ENCODE data around the gene RGS21.

Gene RGS21

DNA sequence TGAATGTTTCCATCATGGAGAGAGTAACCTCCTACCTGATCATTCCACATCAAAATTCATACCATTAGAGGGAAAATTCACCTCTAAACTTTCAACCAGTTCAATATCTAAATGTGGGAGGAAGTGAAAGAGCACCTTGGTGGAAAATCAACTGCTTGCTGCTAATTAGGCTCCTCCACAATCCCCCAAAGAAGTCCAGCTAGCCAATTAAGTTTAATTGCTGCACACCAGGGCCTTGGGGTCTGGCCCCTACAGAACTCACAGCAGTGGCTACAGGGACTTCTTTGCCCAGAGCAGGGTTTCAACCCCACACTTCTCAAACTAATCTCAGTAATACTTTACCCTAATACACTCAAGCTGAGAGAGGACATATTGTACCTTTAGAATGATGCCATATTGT is 62.1 kb downstream of the RGS21 start:
- no peak for DNase-seq (ENCODE audit: low spot score)

DNA sequence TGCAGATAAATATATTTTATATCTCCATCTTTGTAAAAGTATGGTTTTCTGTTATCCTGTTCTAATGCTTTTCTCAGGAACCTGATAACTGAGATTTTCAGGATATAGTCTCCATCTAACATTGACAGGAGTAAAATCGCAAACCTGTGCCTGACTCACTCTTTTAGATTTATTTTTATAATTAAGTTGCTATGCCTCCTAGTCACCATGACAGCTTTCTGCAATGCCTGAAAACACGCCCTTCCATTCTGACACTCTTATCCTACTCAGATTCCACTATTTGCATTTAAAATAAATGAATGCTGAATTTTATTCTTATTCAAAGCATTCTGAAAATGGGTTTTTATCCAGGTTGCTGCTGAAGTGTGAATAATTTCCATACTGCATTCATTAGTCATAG is 62.8 kb downstream of the RGS21 start:
- no peak for DNase-seq (ENCODE audit: low spot score)

DNA sequence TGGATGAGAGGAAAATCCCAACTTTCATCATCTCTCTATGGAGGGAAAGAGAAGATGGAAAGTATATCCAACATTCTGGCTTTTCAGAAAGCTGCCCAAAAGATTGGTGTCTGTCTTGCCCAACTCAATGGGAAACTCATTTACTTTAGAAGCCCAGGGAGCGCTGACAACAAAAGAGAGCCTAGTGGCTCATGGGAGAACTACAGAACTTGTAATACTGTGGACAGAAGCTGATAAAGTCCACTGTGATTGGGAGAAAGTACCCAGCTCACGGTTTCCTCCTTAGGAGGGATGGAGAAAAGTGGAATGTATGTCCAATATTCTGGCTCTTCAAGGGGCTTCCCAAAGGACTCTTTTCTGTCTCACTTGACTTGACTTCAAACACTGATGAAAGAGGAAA is 66.0 kb downstream of the RGS21 start:
- DNase-seq (ENCODE audit: low spot score): no peak

DNA sequence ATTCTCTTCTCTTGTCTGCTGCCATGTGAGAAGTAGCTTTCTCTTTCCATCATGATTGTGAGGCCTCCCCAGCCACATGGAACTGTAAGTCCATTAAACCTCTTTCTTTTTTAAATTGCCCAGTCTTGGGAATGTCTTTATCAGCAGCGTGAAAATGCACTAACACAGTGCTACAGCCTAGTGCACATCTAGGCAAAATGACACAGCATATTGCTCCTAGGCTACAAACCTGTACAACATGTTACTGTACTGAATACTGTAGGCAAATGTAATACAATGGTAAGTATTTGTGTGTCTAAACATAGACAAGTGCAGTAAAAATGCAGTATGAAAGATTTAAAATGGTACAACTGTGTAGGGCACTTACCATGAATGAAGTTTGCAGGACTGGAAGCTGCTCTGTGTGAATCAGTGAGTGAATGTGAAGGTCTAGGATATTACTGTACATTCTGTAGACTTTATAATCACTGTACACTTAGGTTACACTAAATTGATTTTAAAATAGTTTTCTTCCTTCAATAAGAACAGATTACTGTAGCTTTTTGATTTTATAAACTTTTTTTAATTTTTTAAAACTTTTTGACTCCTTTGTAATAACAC is 69.4 kb downstream of the RGS21 start:
- DNase-seq (ENCODE audit: low spot score): no peak

DNA sequence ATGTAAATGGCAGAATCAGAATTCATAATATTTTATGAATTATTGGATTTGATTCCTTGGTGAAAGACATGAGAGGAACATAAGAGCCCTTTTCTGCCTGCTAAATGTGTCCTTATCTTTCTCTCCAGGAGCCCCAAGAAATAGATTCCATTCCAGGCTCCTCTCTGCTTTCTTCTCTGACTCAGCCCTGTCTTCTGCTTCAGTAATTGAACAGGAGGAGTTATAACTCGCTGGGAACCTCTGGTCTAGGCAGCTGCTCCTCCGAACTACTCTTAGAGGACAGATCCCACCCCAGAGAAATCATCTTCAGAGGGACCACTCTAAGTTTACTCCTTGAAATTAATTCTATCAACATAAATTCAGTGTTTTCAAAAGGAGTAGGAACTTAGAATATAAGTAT is 78.4 kb downstream of the RGS21 start:
- no peak for DNase-seq (ENCODE audit: low spot score)

DNA sequence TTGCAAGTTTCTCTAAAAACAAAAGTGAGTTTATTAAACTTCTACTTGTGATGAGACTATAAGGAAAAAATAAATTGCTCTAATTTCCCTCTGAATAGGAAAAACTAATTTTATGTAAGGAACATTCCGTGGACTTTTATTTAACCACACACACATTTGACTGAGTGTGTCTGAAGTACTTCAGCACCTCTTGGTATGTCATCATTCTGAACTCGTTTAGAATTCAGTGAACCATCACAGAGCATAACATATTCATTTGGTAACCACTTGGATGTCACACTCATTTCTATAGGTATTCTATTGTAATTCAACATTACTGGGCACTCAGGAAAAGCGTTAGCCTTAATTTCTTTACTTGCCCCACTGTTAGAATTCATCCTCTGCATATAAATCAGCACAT is 79.1 kb downstream of the RGS21 start:
- DNase-seq (ENCODE audit: low spot score): no peak

DNA sequence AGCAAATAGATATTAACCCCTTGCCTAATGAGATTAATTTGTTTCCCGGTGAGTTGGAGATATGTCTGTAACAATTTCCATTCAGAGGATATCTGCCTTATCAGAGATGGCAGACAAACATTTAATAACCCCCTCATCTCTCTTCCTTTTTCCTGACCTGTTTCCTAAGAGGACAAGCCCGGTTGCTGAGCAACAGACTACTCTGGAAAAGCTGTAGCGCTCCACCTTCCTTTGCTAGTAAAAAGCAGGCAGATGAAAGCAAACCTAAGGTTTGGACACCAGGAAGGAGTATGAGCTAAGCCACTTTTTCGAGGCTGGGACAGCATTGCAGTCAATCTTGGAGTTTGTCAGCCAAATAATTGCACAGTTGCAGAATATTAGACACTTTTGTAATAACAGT is 82.4 kb downstream of the RGS21 start:
- no peak for DNase-seq (ENCODE audit: low spot score)

DNA sequence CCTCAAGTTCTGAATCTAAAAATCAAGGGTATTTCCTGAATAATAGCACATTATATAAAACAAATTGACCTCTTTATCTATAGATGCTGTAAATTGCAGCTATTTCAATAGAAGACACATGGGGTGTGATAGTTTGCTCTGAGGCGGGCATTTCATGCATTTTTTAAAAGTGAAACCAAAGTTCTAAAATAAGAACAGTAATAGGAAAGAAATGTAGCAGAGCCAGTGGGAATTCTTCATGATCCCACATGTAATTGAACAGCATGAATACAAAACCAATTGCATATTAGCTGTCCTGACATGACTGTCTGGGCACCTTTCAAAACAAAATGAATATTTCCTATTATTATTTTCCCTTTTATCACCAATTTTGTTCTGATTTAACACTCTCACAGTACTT is 85.0 kb downstream of the RGS21 start:
- no peak for DNase-seq (ENCODE audit: low spot score)

DNA sequence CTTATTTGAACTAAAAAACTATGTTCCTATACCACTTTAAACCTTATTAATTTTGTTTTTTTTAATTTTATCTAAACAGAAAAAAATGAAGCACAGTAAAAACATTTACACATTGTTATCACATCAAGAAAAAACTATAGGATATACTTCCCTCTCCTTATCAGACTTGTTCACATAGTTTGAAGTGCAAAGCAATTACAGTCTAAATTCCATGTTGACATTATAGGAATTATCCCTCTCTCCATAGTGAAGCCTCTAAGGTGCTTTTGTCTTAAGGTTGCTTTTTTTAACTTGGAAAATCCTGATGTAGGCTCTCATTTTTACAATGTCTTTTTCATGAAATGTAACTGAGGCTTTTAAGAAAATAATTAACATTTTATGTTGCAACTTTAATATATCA is 85.8 kb downstream of the RGS21 start:
- DNase-seq (ENCODE audit: low spot score): no peak

DNA sequence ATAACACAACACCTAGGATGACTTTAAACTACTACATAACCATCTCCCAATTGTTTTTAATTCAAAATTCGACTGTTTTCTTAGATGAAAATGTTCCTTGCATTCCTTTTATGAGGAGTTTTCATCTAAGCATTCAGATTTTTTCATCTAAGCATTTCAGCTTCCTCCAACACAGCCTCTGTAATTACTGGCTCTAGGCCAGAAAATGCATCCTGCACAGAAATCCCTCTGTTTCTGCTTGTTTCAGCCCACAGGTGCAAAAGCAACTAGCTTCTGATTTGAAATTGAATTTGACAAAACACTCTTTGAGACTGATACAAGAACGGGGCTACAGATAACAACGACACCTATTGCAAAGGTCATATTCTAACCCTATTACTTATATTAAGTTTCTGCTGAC is 90.4 kb downstream of the RGS21 start:
- DNase-seq (ENCODE audit: low spot score): no peak
